ENCODE results near the gene SSBP2.
A peak's percentile ranks its signal among the peaks of the same experiment; 100 is the strongest.
"Not testable (repeated sequence)": the region's sequence is repeated elsewhere in the genome, so short reads cannot be mapped to it uniquely, and the experiment has no call there.

The SSBP2 gene

GRCh38 chr5:81646469-81646995 is 104.4 kb downstream of the SSBP2 start:
- no peak for DNase-seq

GRCh38 chr5:81642210-81642609 is 108.7 kb downstream of the SSBP2 start:
- DNase-seq, result no peak

GRCh38 chr5:81639556-81639955 is 111.3 kb downstream of the SSBP2 start:
- no peak for DNase-seq

- no peak for DNase-seq
Observed at GRCh38 chr5:81638471-81638870, 112.4 kb downstream of the SSBP2 start.

GRCh38 chr5:81633891-81634290 is 117.0 kb downstream of the SSBP2 start:
- no peak for DNase-seq

GRCh38 chr5:81633471-81633870 is 117.4 kb downstream of the SSBP2 start:
- no peak for DNase-seq

GRCh38 chr5:81632679-81633078 is 118.2 kb downstream of the SSBP2 start:
- no peak for DNase-seq

- DNase-seq, result no peak
Observed at GRCh38 chr5:81631621-81632020, 119.3 kb downstream of the SSBP2 start.

- peak; percentile 36 to 42 for DNase-seq
Observed at GRCh38 chr5:81631124-81631523, 119.8 kb downstream of the SSBP2 start.

GRCh38 chr5:81630684-81631083 is 120.2 kb downstream of the SSBP2 start:
- DNase-seq, result no peak

- DNase-seq, result no peak
Observed at GRCh38 chr5:81629986-81630385, 120.9 kb downstream of the SSBP2 start.

- DNase-seq, result peak in 1 of 2 experiments; percentile 14
Observed at GRCh38 chr5:81628061-81628460, 122.8 kb downstream of the SSBP2 start.

- no peak for DNase-seq
Observed at GRCh38 chr5:81626524-81626923, 124.4 kb downstream of the SSBP2 start.

- DNase-seq, result no peak
Observed at GRCh38 chr5:81609810-81610375, 141.0 kb downstream of the SSBP2 start.

- DNase-seq, result no peak
Observed at GRCh38 chr5:81608976-81609375, 141.9 kb downstream of the SSBP2 start.

- DNase-seq, result no peak
Observed at GRCh38 chr5:81607693-81608092, 143.2 kb downstream of the SSBP2 start.

GRCh38 chr5:81606150-81606549 is 144.7 kb downstream of the SSBP2 start:
- no peak for DNase-seq

GRCh38 chr5:81605299-81605698 is 145.6 kb downstream of the SSBP2 start:
- no peak for DNase-seq

- DNase-seq, result no peak
Observed at GRCh38 chr5:81604193-81604592, 146.7 kb downstream of the SSBP2 start.

GRCh38 chr5:81601919-81602318 is 149.0 kb downstream of the SSBP2 start:
- no peak for DNase-seq

- not testable (repeated sequence) for DNase-seq
Observed at GRCh38 chr5:81592085-81592484, 158.8 kb downstream of the SSBP2 start.

GRCh38 chr5:81590498-81591384 is 160.2 kb downstream of the SSBP2 start:
- DNase-seq, result no peak

- no peak for DNase-seq
Observed at GRCh38 chr5:81579262-81579924, 171.5 kb downstream of the SSBP2 start.

GRCh38 chr5:81577091-81577490 is 173.8 kb downstream of the SSBP2 start:
- DNase-seq, result no peak
